Ishikawa (cell line): ENCODE data around the gene MYO15A.

Source experiments
- CREB1 ChIP-seq: IDR thresholded peaks from 2 replicates; pipeline ENCODE4 v1.6.1; 2012; ENCODE audit warnings: low read depth
- EP300 ChIP-seq: IDR thresholded peaks from 2 replicates; pipeline ENCODE4 v1.6.1; 2012; ENCODE audit warnings: borderline replicate concordance
- RAD21 ChIP-seq: IDR thresholded peaks from 2 replicates; pipeline ENCODE4 v1.6.1; 2012; ENCODE audit warnings: low read depth
- TEAD4 ChIP-seq: IDR thresholded peaks from 2 replicates; pipeline ENCODE4 v1.6.1; 2012
- YY1 ChIP-seq: IDR thresholded peaks from 2 replicates; pipeline ENCODE4 v1.6.1; 2012; ENCODE audit warnings: low read depth
- TF ChIP-seq, protein P1 (sequence below): IDR thresholded peaks from 2 replicates; pipeline ENCODE4 v1.6.1; 2012; ENCODE audit warnings: low read depth, mild to moderate bottlenecking
- TF ChIP-seq, protein P2 (sequence below): IDR thresholded peaks from 2 replicates; pipeline ENCODE4 v1.6.1; 2012

DNA sequence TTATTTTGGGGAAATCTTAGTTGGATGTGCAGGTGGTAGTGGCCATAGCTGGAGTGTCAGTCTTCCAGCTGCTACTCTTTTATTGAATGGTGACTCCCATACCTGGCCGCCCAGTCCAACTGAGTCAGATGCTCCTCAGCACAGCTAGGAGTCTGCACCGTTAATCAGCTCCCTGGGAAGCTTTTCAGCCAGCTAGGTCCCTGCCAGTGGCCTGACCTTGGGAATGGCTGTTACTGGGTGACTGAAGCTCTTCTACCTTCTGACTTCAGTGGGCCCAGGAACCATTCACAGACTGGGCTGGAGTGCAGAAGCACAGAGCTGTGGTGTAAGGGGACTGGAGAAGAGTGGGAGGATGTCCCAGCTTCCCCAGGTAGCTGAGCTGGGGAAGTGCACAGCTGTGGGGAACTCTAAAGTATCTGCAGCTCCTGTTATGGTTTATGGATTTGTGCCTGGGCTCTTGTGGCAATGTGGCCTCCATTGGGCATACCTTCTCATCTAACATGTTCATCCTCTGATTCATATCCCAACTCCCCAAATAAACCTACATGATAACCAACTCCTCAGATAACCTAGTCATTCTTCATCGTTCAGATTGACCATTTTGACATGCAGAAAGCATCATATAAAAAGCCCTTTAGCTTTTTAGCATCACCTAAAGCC lies 89.1 kb downstream of the MYO15A start:
- TF ChIP-seq EP300 (no peak), YY1 (no peak), RAD21 (no peak), TEAD4 (no peak), CREB1 (no peak)
- TF ChIP-seq, protein P1, sequence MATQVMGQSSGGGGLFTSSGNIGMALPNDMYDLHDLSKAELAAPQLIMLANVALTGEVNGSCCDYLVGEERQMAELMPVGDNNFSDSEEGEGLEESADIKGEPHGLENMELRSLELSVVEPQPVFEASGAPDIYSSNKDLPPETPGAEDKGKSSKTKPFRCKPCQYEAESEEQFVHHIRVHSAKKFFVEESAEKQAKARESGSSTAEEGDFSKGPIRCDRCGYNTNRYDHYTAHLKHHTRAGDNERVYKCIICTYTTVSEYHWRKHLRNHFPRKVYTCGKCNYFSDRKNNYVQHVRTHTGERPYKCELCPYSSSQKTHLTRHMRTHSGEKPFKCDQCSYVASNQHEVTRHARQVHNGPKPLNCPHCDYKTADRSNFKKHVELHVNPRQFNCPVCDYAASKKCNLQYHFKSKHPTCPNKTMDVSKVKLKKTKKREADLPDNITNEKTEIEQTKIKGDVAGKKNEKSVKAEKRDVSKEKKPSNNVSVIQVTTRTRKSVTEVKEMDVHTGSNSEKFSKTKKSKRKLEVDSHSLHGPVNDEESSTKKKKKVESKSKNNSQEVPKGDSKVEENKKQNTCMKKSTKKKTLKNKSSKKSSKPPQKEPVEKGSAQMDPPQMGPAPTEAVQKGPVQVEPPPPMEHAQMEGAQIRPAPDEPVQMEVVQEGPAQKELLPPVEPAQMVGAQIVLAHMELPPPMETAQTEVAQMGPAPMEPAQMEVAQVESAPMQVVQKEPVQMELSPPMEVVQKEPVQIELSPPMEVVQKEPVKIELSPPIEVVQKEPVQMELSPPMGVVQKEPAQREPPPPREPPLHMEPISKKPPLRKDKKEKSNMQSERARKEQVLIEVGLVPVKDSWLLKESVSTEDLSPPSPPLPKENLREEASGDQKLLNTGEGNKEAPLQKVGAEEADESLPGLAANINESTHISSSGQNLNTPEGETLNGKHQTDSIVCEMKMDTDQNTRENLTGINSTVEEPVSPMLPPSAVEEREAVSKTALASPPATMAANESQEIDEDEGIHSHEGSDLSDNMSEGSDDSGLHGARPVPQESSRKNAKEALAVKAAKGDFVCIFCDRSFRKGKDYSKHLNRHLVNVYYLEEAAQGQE = no peak
- TF ChIP-seq, protein P2, sequence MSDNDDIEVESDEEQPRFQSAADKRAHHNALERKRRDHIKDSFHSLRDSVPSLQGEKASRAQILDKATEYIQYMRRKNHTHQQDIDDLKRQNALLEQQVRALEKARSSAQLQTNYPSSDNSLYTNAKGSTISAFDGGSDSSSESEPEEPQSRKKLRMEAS = no peak
